ENCODE data around the gene NRROS. TPM values are rescaled to one million over a fixed set of nuclear protein-coding genes. Genes with fewer than 3 reads are reported as not detected.

Gene NRROS
- total RNA-seq, 4 donors from 2014 or later = 2.5 to 3.7 TPM; not detected in 2

- no peak overlapping the region for H3K27ac ChIP-seq
- 61 to 65% methylated on average over 4 to 5 of the region's 5 CpGs for WGBS, 2 donors (ENCODE audit: low coverage in 1 of 2)
Observed at GRCh38 chr3:196599734-196600128, 39.8 kb upstream of the NRROS start.

GRCh38 chr3:196600359-196600758 is 39.1 kb upstream of the NRROS start:
- Histone ChIP-seq H3K27me3 (peaks cover 4% of the 10 kb centered on the region), H3K27ac (no peak overlapping the region), H3K9me3 (no peaks in the 10 kb centered on the region), H3K4me3 (no peak overlapping the region), H3K4me1 (peaks cover 0 to 6% (median 0%) of the 10 kb centered on the region in 4 donors), H3K36me3 (no peaks in the 10 kb centered on the region)
- WGBS, 2 donors (ENCODE audit: low coverage in 1 of 2) = 98 to 100% methylated on average over 3 to 7 of the region's 7 CpGs
- intact Hi-C loops (cut with DNase I; ENCODE audit: low total_unique reads) (no loop called here), in situ Hi-C loops (cut with MboI; ENCODE audit: low pct_ligation_motif_present in 1 of 4, low pct_unique_long_range_greater_than_20kb in 1 of 4, low sequenced_read_pairs in 3 of 4) (loop anchor here in 2 of 4 donors (10.0 to 25.0 kb wide), 2 partner anchors 84 to 362 kb away; partner anchors contain the start of gene PIGZ (in 1 of the 2))
- no peak for DNase-seq
- no peak for TF ChIP-seq EP300 (IDR thresholded peaks at IDR 0.05; ENCODE audit: low read depth)
- no peak for TF ChIP-seq CTCF (IDR thresholded peaks at IDR 0.05)
- no peak for TF ChIP-seq POLR2A (IDR thresholded peaks at IDR 0.05)
- TF ChIP-seq POLR2AphosphoS5 (IDR thresholded peaks at IDR 0.05) = no peak

More at GRCh38 chr3:196599734-196600128, 39.8 kb upstream of the NRROS start:
- H3K4me1 ChIP-seq = peaks cover 0 to 6% (median 0%) of the 10 kb centered on the region in 4 donors
- intact Hi-C loops (cut with DNase I; ENCODE audit: low total_unique reads) = no loop called here
- no peaks in the 10 kb centered on the region for H3K36me3 ChIP-seq
- TF ChIP-seq POLR2AphosphoS5 (IDR thresholded peaks at IDR 0.05) = no peak
- peaks cover 10% of the 10 kb centered on the region for H3K27me3 ChIP-seq
- in situ Hi-C loops (cut with MboI; ENCODE audit: low pct_ligation_motif_present in 1 of 4, low pct_unique_long_range_greater_than_20kb in 1 of 4, low sequenced_read_pairs in 3 of 4) = loop anchor here in 2 of 4 donors (10.0 to 25.0 kb wide), 2 partner anchors 85 to 363 kb away; partner anchors contain the start of gene PIGZ (in 1 of the 2)
- H3K9me3 ChIP-seq = no peaks in the 10 kb centered on the region
- H3K4me3 ChIP-seq = no peak overlapping the region
- no peak for DNase-seq

GRCh38 chr3:196602673-196603072 is 36.8 kb upstream of the NRROS start:
- no peaks in the 10 kb centered on the region for H3K36me3 ChIP-seq
- no peak for TF ChIP-seq EP300 (IDR thresholded peaks at IDR 0.05; ENCODE audit: low read depth)
- no peak for TF ChIP-seq POLR2AphosphoS5 (IDR thresholded peaks at IDR 0.05)
- TF ChIP-seq POLR2A (IDR thresholded peaks at IDR 0.05) = no peak
- TF ChIP-seq CTCF (IDR thresholded peaks at IDR 0.05) = no peak

GRCh38 chr3:196603683-196604082 is 35.8 kb upstream of the NRROS start:
- DNase-seq = no peak
- TF ChIP-seq EP300 (IDR thresholded peaks at IDR 0.05; ENCODE audit: low read depth) (no peak), POLR2AphosphoS5 (IDR thresholded peaks at IDR 0.05) (no peak), CTCF (IDR thresholded peaks at IDR 0.05) (no peak), POLR2A (IDR thresholded peaks at IDR 0.05) (no peak)
- 67 to 80% methylated on average over 3 to 7 of the region's 7 CpGs for WGBS, 2 donors (ENCODE audit: low coverage in 1 of 2)
- Histone ChIP-seq H3K27ac (no peak overlapping the region), H3K4me1 (no peaks in the 10 kb centered on the region), H3K27me3 (peaks cover 6% of the 10 kb centered on the region), H3K4me3 (no peak overlapping the region), H3K9me3 (no peaks in the 10 kb centered on the region), H3K36me3 (no peaks in the 10 kb centered on the region)
- intact Hi-C loops (cut with DNase I; ENCODE audit: low total_unique reads) (no loop called here), in situ Hi-C loops (cut with MboI; ENCODE audit: low pct_ligation_motif_present in 1 of 4, low pct_unique_long_range_greater_than_20kb in 1 of 4, low sequenced_read_pairs in 3 of 4) (loop anchor here in 2 of 4 donors (10.0 to 25.0 kb wide), 2 partner anchors 81 to 359 kb away; partner anchors contain the start of gene PIGZ (in 1 of the 2))

More at GRCh38 chr3:196602673-196603072, 36.8 kb upstream of the NRROS start:
- intact Hi-C loops (cut with DNase I; ENCODE audit: low total_unique reads) (no loop called here), in situ Hi-C loops (cut with MboI; ENCODE audit: low pct_ligation_motif_present in 1 of 4, low pct_unique_long_range_greater_than_20kb in 1 of 4, low sequenced_read_pairs in 3 of 4) (loop anchor here in 2 of 4 donors (10.0 to 25.0 kb wide), 2 partner anchors 82 to 360 kb away; partner anchors contain the start of gene PIGZ (in 1 of the 2))
- Histone ChIP-seq H3K9me3 (no peaks in the 10 kb centered on the region), H3K27me3 (peaks cover 6% of the 10 kb centered on the region), H3K4me3 (no peak overlapping the region), H3K27ac (no peak overlapping the region), H3K4me1 (peaks cover 0 to 5% (median 0%) of the 10 kb centered on the region in 4 donors)
- WGBS, 2 donors (ENCODE audit: low coverage in 1 of 2) = 92% methylated on average over 6 of the region's 6 CpGs
- DNase-seq = no peak
